A673 (cell line): ENCODE results near the gene PDLIM5. TPM values are rescaled to one million over a fixed set of nuclear protein-coding genes. Genes with fewer than 3 reads are reported as not detected.
"Not testable (repeated sequence)": the region's sequence is repeated elsewhere in the genome, so short reads cannot be mapped to it uniquely, and the experiment has no call there.

Source experiments
- BruUV-seq: library from RNA; stranded (reverse); fragments of 400-500 nt; replicated peaks from 2 replicates; lab custom pipeline; 2021; lab: Mats Ljungman, UMichigan
- CTCF ChIA-PET: fragments of 300-600 bp; sonication (Branson Sonifier 250); formaldehyde crosslinking; loops from one replicate; lab custom pipeline; 2022; ENCODE audit warnings: antibody characterized with exemption; lab: Charles Lee
- POLR2A ChIA-PET: fragments of 300-600 bp; sonication (Branson Sonifier 250); formaldehyde crosslinking; loops from one replicate; lab custom pipeline; 2022; ENCODE audit warnings: antibody characterized with exemption; ENCODE audit not compliant: low non-redundant PET; lab: Charles Lee
- DNase-seq: peaks from one replicate; pipeline ENCODE4 v3.0.0-alpha.2; 2015; ENCODE audit warnings: low spot score
- H3K27ac ChIP-seq: fragments of 200-600 bp; sonication (generic); 2 replicates; pipeline ENCODE4 v1.5.1; 2016; ENCODE audit warnings: mixed run types, low read depth, mild to moderate bottlenecking, mixed read lengths, antibody characterized with exemption, low read length; ENCODE audit not compliant: poor library complexity, severe bottlenecking
- H3K27me3 ChIP-seq: fragments of 200-600 bp; sonication (generic); replicated peaks from 2 replicates; pipeline ENCODE4 v1.6.1; 2017; ENCODE audit warnings: mixed run types, low read depth, mild to moderate bottlenecking, mixed read lengths, antibody characterized with exemption, low read length; ENCODE audit not compliant: insufficient read depth, poor library complexity
- H3K36me3 ChIP-seq: fragments of 200-600 bp; sonication (generic); 2 replicates; pipeline ENCODE4 v1.6.1; 2016; ENCODE audit warnings: mixed run types, mild to moderate bottlenecking, mixed read lengths, antibody characterized with exemption, low read length; ENCODE audit not compliant: insufficient read depth, poor library complexity, severe bottlenecking
- H3K4me1 ChIP-seq: fragments of 200-600 bp; sonication (generic); 2 replicates; pipeline ENCODE4 v1.6.1; 2017; ENCODE audit warnings: mixed run types, mild to moderate bottlenecking, mixed read lengths, antibody characterized with exemption, low read length; ENCODE audit not compliant: insufficient read depth, poor library complexity, severe bottlenecking
- H3K4me3 ChIP-seq: fragments of 200-600 bp; sonication (generic); 2 replicates; pipeline ENCODE4 v1.5.1; 2016; ENCODE audit warnings: low read depth, mixed run types, mild to moderate bottlenecking, mixed read lengths, low read length; ENCODE audit not compliant: poor library complexity, severe bottlenecking
- H3K9me3 ChIP-seq: fragments of 200-600 bp; sonication (generic); 2 replicates; pipeline ENCODE4 v1.6.1; 2016; ENCODE audit warnings: mixed run types, low read depth, mild to moderate bottlenecking, mixed read lengths, antibody characterized with exemption, low read length; ENCODE audit not compliant: poor library complexity, severe bottlenecking
- CTCF ChIP-seq: fragments of 300-800, 200-600 bp; sonication (generic); conservative IDR thresholded peaks from 2 replicates; pipeline ENCODE4 v1.5.1; 2017; ENCODE audit warnings: low read depth, mild to moderate bottlenecking, antibody characterized with exemption, low read length, moderate library complexity, mixed read lengths
- EZH2 ChIP-seq: fragments of 200-600 bp; sonication (generic); IDR thresholded peaks from 2 replicates; pipeline ENCODE4 v1.6.1; 2017; ENCODE audit warnings: borderline replicate concordance, low read depth, mild to moderate bottlenecking, mixed read lengths, antibody characterized with exemption, low read length; ENCODE audit not compliant: poor library complexity, severe bottlenecking
- intact Hi-C: fragments of 100-400 bp; cut with micrococcal nuclease; formaldehyde crosslinking; loops from one replicate; pipeline ENCODE4 v1.10.0; 2022; ENCODE audit not compliant: unreplicated experiment
- total RNA-seq: library from RNA; stranded (reverse); gene quantifications from 2 replicates; pipeline ENCODE4 v1.2.3, GENCODE V29; 2021

PDLIM5 gene
- total RNA-seq, 1 experiment from 2014 or later = 174 TPM

- Histone ChIP-seq H3K27ac (no peak overlapping the region), H3K4me1 (peaks cover 24% of the 10 kb centered on the region), H3K4me3 (no peak overlapping the region), H3K9me3 (no peaks in the 10 kb centered on the region), H3K36me3 (no peaks in the 10 kb centered on the region), H3K27me3 (no peaks in the 10 kb centered on the region)
- intact Hi-C loops = no loop called here
- ChIA-PET POLR2A (no interaction called here), CTCF (no interaction called here)
- no TSS peak for BruUV-seq
- TF ChIP-seq EZH2 = no peak
- TF ChIP-seq CTCF = no peak
- DNase-seq = no peak
Observed at GRCh38 chr4:94550352-94550751, 98.6 kb downstream of the PDLIM5 start.

GRCh38 chr4:94550851-94551250, 99.1 kb downstream of the PDLIM5 start:
- H3K27ac ChIP-seq = no peak overlapping the region

GRCh38 chr4:94551643-94552564, 100.2 kb downstream of the PDLIM5 start:
- Histone ChIP-seq H3K9me3 (no peaks in the 10 kb centered on the region), H3K27ac (no peak overlapping the region), H3K4me1 (peaks cover 19% of the 10 kb centered on the region), H3K4me3 (no peak overlapping the region), H3K27me3 (no peaks in the 10 kb centered on the region), H3K36me3 (no peaks in the 10 kb centered on the region)
- POLR2A ChIA-PET = no interaction called here
- no TSS peak for BruUV-seq
- DNase-seq = no peak
- CTCF ChIA-PET = no interaction called here
- intact Hi-C loops = no loop called here
- TF ChIP-seq CTCF (no peak), EZH2 (no peak)

More at GRCh38 chr4:94550851-94551250, 99.1 kb downstream of the PDLIM5 start:
- Histone ChIP-seq H3K9me3 (no peaks in the 10 kb centered on the region), H3K27me3 (no peaks in the 10 kb centered on the region), H3K4me3 (no peak overlapping the region), H3K36me3 (no peaks in the 10 kb centered on the region), H3K4me1 (peaks cover 19% of the 10 kb centered on the region)
- DNase-seq = no peak
- CTCF ChIA-PET = no interaction called here
- TF ChIP-seq EZH2 (no peak), CTCF (no peak)
- POLR2A ChIA-PET = no interaction called here
- no TSS peak for BruUV-seq
- intact Hi-C loops = no loop called here

- DNase-seq, CTCF ChIA-PET, H3K4me1 ChIP-seq, POLR2A ChIA-PET, H3K9me3 ChIP-seq, BruUV-seq, H3K36me3 ChIP-seq, H3K27ac ChIP-seq, intact Hi-C loops, H3K4me3 ChIP-seq, H3K27me3 ChIP-seq: not testable (repeated sequence)
Observed at GRCh38 chr4:94556047-94556446, 104.3 kb downstream of the PDLIM5 start.

GRCh38 chr4:94557632-94558031, 105.9 kb downstream of the PDLIM5 start:
- H3K27ac ChIP-seq, BruUV-seq, POLR2A ChIA-PET, DNase-seq, H3K27me3 ChIP-seq, H3K36me3 ChIP-seq, H3K9me3 ChIP-seq, H3K4me3 ChIP-seq, intact Hi-C loops, H3K4me1 ChIP-seq, CTCF ChIA-PET: not testable (repeated sequence)
